Natural killer cell (primary cell): ENCODE measurements around the gene RAD51B. TPM values are rescaled to one million over a fixed set of nuclear protein-coding genes. Genes with fewer than 3 reads are reported as not detected.
"Not testable (repeated sequence)": the region's sequence is repeated elsewhere in the genome, so short reads cannot be mapped to it uniquely, and the experiment has no call there.

ENCODE experiments used
- ATAC-seq, 3 donors: fragments of 150-1000 bp in 2 of 3; fragments of 200-7000 bp in 1 of 3; cut with Tn5 transposase; 1 replicate in 1 of 3; 2 replicates in 2 of 3; pipeline ENCODE4 v1.10.0; 2021; ENCODE audit warnings: mild to moderate bottlenecking in 2 of 3, moderate library complexity in 2 of 3
- DNase-seq, 2 donors: peaks; one replicate each; pipeline versions ENCODE4 v3.0.0 to v3.0.0-alpha.2; 2013 to 2021; ENCODE audit warnings: mixed read lengths in 1 of 2
- H3K27ac ChIP-seq: one replicate; pipeline ENCODE4 v1.5.1; 2013; ENCODE audit warnings: mild to moderate bottlenecking, low read length
- H3K27me3 ChIP-seq: one replicate; pipeline ENCODE4 v1.6.1; 2013; ENCODE audit warnings: low read length; ENCODE audit not compliant: control insufficient read depth, insufficient read depth
- H3K36me3 ChIP-seq: one replicate; pipeline ENCODE4 v1.6.1; 2013; ENCODE audit warnings: low read length; ENCODE audit not compliant: control insufficient read depth, insufficient read depth
- H3K4me1 ChIP-seq: one replicate; pipeline ENCODE4 v1.6.1; 2013; ENCODE audit warnings: low read length; ENCODE audit not compliant: control insufficient read depth, insufficient read depth
- H3K4me3 ChIP-seq: one replicate; pipeline ENCODE4 v1.5.1; 2013; ENCODE audit warnings: low read length
- H3K9me3 ChIP-seq: one replicate; pipeline ENCODE4 v1.6.1; 2013; ENCODE audit warnings: low read length; ENCODE audit not compliant: control insufficient read depth, insufficient read depth
- H3K27ac Mint-ChIP-seq, 2 donors: one replicate each; pipeline ENCODE4 v1.8.0; 2022; ENCODE audit warnings: mild to moderate bottlenecking in 2 of 2, mixed read lengths in 2 of 2, moderate library complexity in 1 of 2
- H3K27me3 Mint-ChIP-seq, 2 donors: one replicate each; pipeline ENCODE4 v1.8.0; 2022; ENCODE audit warnings: low read depth in 2 of 2, mixed read lengths in 2 of 2
- H3K36me3 Mint-ChIP-seq: one replicate; pipeline ENCODE4 v1.8.0; 2022; ENCODE audit warnings: mixed read lengths
- H3K4me1 Mint-ChIP-seq, 2 donors: one replicate each; pipeline ENCODE4 v1.8.0; 2022; ENCODE audit warnings: mixed read lengths in 2 of 2
- H3K4me3 Mint-ChIP-seq: one replicate; pipeline ENCODE4 v1.8.0; 2022; ENCODE audit warnings: mild to moderate bottlenecking, moderate library complexity, mixed read lengths
- H3K9me3 Mint-ChIP-seq, 2 donors: one replicate each; pipeline ENCODE4 v1.8.0; 2022; ENCODE audit warnings: mixed read lengths in 2 of 2
- CTCF ChIP-seq: fragments of 200-600 bp; IDR thresholded peaks from one replicate; pipeline ENCODE4 v1.8.0; 2022; ENCODE audit warnings: antibody characterized with exemption
- WGBS: methylation state at CpG from one replicate; pipeline ENCODE4 v1.1.7; 2013; ENCODE audit warnings: missing lambda C conversion rate; ENCODE audit not compliant: insufficient coverage; 5-methylcytosine and 5-hydroxymethylcytosine counted together
- intact Hi-C: fragments of 100-400 bp; cut with micrococcal nuclease; formaldehyde crosslinking; loops from one replicate; pipeline ENCODE4 v1.14.2; 2022
- total RNA-seq, 4 donors: library from RNA; stranded (reverse); fragments of 120-200 nt in 1 of 4; gene quantifications; one replicate each; pipeline versions ENCODE4 v1.2.3 to v1.2.4, GENCODE V29; 2013 to 2022

The RAD51B gene
- total RNA-seq, 3 donors from 2014 or later (not counting 1 experiment from before 2014, with no cell fraction given): 28.1 to 37.6 (median 28.6) TPM

GRCh38 chr14:68254669-68255527 is 435.3 kb downstream of the RAD51B start:
- H3K27ac Mint-ChIP-seq: no peak overlapping the region
- Histone ChIP-seq H3K36me3 (no peaks in the 10 kb centered on the region), H3K4me3 (no peak overlapping the region), H3K27me3 (no peaks in the 10 kb centered on the region), H3K27ac (no peak overlapping the region), H3K4me1 (peaks cover 3% of the 10 kb centered on the region), H3K9me3 (no peaks in the 10 kb centered on the region)
- intact Hi-C loops: loop anchor here (10.0 kb wide), 2 partner anchors 150 to 310 kb away; no protein-coding TSS in a partner anchor
- ATAC-seq (no peak), DNase-seq (no peak)
- H3K4me1 Mint-ChIP-seq: peaks cover 14 to 22% of the 10 kb centered on the region in 2 donors
- H3K27me3 Mint-ChIP-seq: no peaks in the 10 kb centered on the region
- H3K4me3 Mint-ChIP-seq: no peak overlapping the region
- no peaks in the 10 kb centered on the region for H3K9me3 Mint-ChIP-seq
- no peak for TF ChIP-seq CTCF
- no peaks in the 10 kb centered on the region for H3K36me3 Mint-ChIP-seq
- WGBS: no CpG with 5 or more reads among the region's 1 CpG

- no CpG with 5 or more reads among the region's 1 CpG for WGBS
- TF ChIP-seq CTCF: no peak
- H3K9me3 Mint-ChIP-seq: no peaks in the 10 kb centered on the region
- no peaks in the 10 kb centered on the region for H3K27me3 ChIP-seq
- no peaks in the 10 kb centered on the region for H3K36me3 ChIP-seq
- no peak overlapping the region for H3K27ac Mint-ChIP-seq
- no peak overlapping the region for H3K4me3 Mint-ChIP-seq
- peaks cover 3% of the 10 kb centered on the region for H3K4me1 ChIP-seq
- ATAC-seq (no peak), DNase-seq (no peak)
- H3K4me1 Mint-ChIP-seq: peaks cover 12 to 22% of the 10 kb centered on the region in 2 donors
- intact Hi-C loops: loop anchor here (10.0 kb wide), 2 partner anchors 149 to 311 kb away; no protein-coding TSS in a partner anchor
- no peaks in the 10 kb centered on the region for H3K9me3 ChIP-seq
- H3K36me3 Mint-ChIP-seq: no peaks in the 10 kb centered on the region
- H3K27ac ChIP-seq: no peak overlapping the region
- no peaks in the 10 kb centered on the region for H3K27me3 Mint-ChIP-seq
- H3K4me3 ChIP-seq: no peak overlapping the region
Measured at GRCh38 chr14:68255693-68256178, 436.2 kb downstream of the RAD51B start.

GRCh38 chr14:68257969-68258368 is 438.4 kb downstream of the RAD51B start:
- H3K27me3 Mint-ChIP-seq: no peaks in the 10 kb centered on the region
- ATAC-seq (no peak), DNase-seq (no peak)
- no peak overlapping the region for H3K27ac Mint-ChIP-seq
- no peak for TF ChIP-seq CTCF
- intact Hi-C loops: loop anchor here (10.0 kb wide), 2 partner anchors 147 to 313 kb away; no protein-coding TSS in a partner anchor
- Histone ChIP-seq H3K36me3 (no peaks in the 10 kb centered on the region), H3K27me3 (no peaks in the 10 kb centered on the region), H3K4me3 (no peak overlapping the region), H3K9me3 (no peaks in the 10 kb centered on the region), H3K4me1 (peaks cover 3% of the 10 kb centered on the region), H3K27ac (no peak overlapping the region)
- WGBS: 100% methylated on average over 4 of the region's 4 CpGs
- no peaks in the 10 kb centered on the region for H3K36me3 Mint-ChIP-seq
- H3K9me3 Mint-ChIP-seq: no peaks in the 10 kb centered on the region
- no peak overlapping the region for H3K4me3 Mint-ChIP-seq
- peaks cover 17 to 19% of the 10 kb centered on the region in 2 donors for H3K4me1 Mint-ChIP-seq

GRCh38 chr14:68258995-68259394 is 439.4 kb downstream of the RAD51B start:
- not testable (repeated sequence) for H3K36me3 Mint-ChIP-seq, H3K9me3 ChIP-seq, H3K4me3 Mint-ChIP-seq, H3K9me3 Mint-ChIP-seq, H3K4me3 ChIP-seq, H3K27ac ChIP-seq, H3K36me3 ChIP-seq, H3K27me3 ChIP-seq, ATAC-seq, H3K4me1 ChIP-seq, H3K27me3 Mint-ChIP-seq, DNase-seq
- intact Hi-C loops: loop anchor here (10.0 kb wide), 2 partner anchors 146 to 314 kb away; no protein-coding TSS in a partner anchor
- WGBS: 92% methylated on average over 1 of the region's 2 CpGs
- peak overlapping the region in 1 of 2 donors; percentile 19 for H3K27ac Mint-ChIP-seq
- peaks cover 17 to 19% of the 10 kb centered on the region in 2 donors for H3K4me1 Mint-ChIP-seq
